HepG2 (cell line): Measurements from ENCODE around the gene RGMA. TPM values are rescaled to one million over a fixed set of nuclear protein-coding genes. Genes with fewer than 3 reads are reported as not detected.

Experiments used
- ATAC-seq: fragments of 200-7000 bp; cut with Tn5 transposase; 3 replicates; pipeline ENCODE4 v1.9.1; 2020; ENCODE audit warnings: mild to moderate bottlenecking, moderate library complexity
- BruUV-seq: library from RNA; stranded (reverse); fragments of 400-500 nt; replicated peaks from 2 replicates; lab custom pipeline; 2021; lab: Mats Ljungman, UMichigan
- CTCF ChIA-PET: fragments of 300-600 bp; formaldehyde crosslinking; extraction: SDS; loops from one replicate; lab custom pipeline; 2021; ENCODE audit warnings: low total read pairs, inconsistent platforms, low intra/inter-chr PET ratio; lab: Yijun Ruan, JAX
- POLR2A ChIA-PET: fragments of 350-600 bp; sonication (Branson Sonifier 250); formaldehyde crosslinking; loops from one replicate; lab custom pipeline; 2020; ENCODE audit warnings: antibody characterized with exemption, inconsistent platforms; lab: Yijun Ruan, JAX
- DNase-seq: peaks from one replicate; pipeline ENCODE4 v3.0.0-alpha.2; 2015; ENCODE audit warnings: low spot score
- FAIRE-seq: peaks from 3 replicates; lab custom pipeline; 2011; peaks lifted over from hg19 to GRCh38; lab: Jason Lieb, UNC
- H2AFZ ChIP-seq: one replicate; pipeline ENCODE4 v1.6.1; 2011; ENCODE audit warnings: low read length, inconsistent platforms
- H3K27ac ChIP-seq: fragments of 300-600 bp; 3 replicates; pipeline ENCODE4 v1.8.0; 2011; ENCODE audit warnings: mixed run types, mild to moderate bottlenecking, mixed read lengths, low read length, inconsistent platforms; ENCODE audit not compliant: insufficient read depth; ENCODE audit errors: extremely low read length
- H3K27me3 ChIP-seq, 2 experiments: fragments of 200-600 bp in 1 of 2; 2 replicates in 1 of 2; 3 replicates in 1 of 2; pipeline versions ENCODE4 v1.6.0 to v1.8.0; 2011; ENCODE audit warnings: low read length in 2 of 2, mild to moderate bottlenecking in 2 of 2, moderate library complexity in 2 of 2, inconsistent platforms in 1 of 2; ENCODE audit not compliant: insufficient read depth in 2 of 2, control insufficient read depth in 1 of 2
- H3K36me3 ChIP-seq, 2 experiments: fragments of 200-600 bp in 1 of 2; replicated peaks in 1 of 2; 2 replicates in 1 of 2; 3 replicates in 1 of 2; pipeline versions ENCODE4 v1.5.1 to v1.8.0; 2011; ENCODE audit warnings: low read length in 2 of 2, inconsistent platforms in 1 of 2; ENCODE audit not compliant: insufficient read depth in 2 of 2, control insufficient read depth in 1 of 2
- H3K4me1 ChIP-seq: 2 replicates; pipeline ENCODE4 v1.5.1; 2012; ENCODE audit warnings: low read length, inconsistent platforms; ENCODE audit not compliant: insufficient read depth
- H3K4me2 ChIP-seq: 2 replicates; pipeline ENCODE4 v1.6.0; 2011; ENCODE audit warnings: low read depth, low read length, inconsistent platforms
- H3K4me3 ChIP-seq, 3 experiments: fragments of 200-600 bp in 1 of 3; sonication (generic), shearing (Covaris generic) in 1 of 3; replicated peaks in 1 of 3; 2 replicates each; pipeline ENCODE4 v1.5.1; 2011 to 2016; ENCODE audit warnings: low read length in 3 of 3, inconsistent platforms in 2 of 3, low read depth in 2 of 3, mild to moderate bottlenecking in 2 of 3, control low read depth in 1 of 3, mixed read lengths in 1 of 3; ENCODE audit not compliant: insufficient read depth in 1 of 3
- H3K79me2 ChIP-seq: one replicate; pipeline ENCODE4 v1.6.1; 2011; ENCODE audit warnings: low read length, inconsistent platforms; ENCODE audit not compliant: insufficient read depth
- H3K9ac ChIP-seq: 2 replicates; pipeline ENCODE4 v1.6.0; 2011; ENCODE audit warnings: mild to moderate bottlenecking, low read depth, low read length, inconsistent platforms; ENCODE audit not compliant: insufficient read depth
- H3K9me3 ChIP-seq: 2 replicates; pipeline ENCODE4 v1.5.1; 2012; ENCODE audit warnings: mild to moderate bottlenecking, low read length
- H4K20me1 ChIP-seq: 2 replicates; pipeline ENCODE4 v1.6.0; 2011; ENCODE audit warnings: inconsistent platforms, mild to moderate bottlenecking, low read length, moderate library complexity; ENCODE audit not compliant: insufficient read depth
- ETV5 ChIP-seq: IDR thresholded peaks from 2 replicates; pipeline ENCODE4 v1.6.1; 2018; ENCODE audit warnings: missing biosample characterization, missing genetic modification reagents, inconsistent platforms, borderline replicate concordance
- RNF219 ChIP-seq: sonication (generic); formaldehyde crosslinking; IDR thresholded peaks from 2 replicates; pipeline ENCODE4 v1.5.0; 2020; ENCODE audit warnings: mild to moderate bottlenecking, missing genetic modification reagents
- ZFAT ChIP-seq: sonication (generic); formaldehyde crosslinking; conservative IDR thresholded peaks from 2 replicates; pipeline ENCODE4 v1.8.1; 2023; ENCODE audit warnings: missing genetic modification reagents, inconsistent platforms
- ZNF12 ChIP-seq: sonication (generic); formaldehyde crosslinking; IDR thresholded peaks from 2 replicates; pipeline ENCODE4 v1.5.0; 2020; ENCODE audit warnings: missing genetic modification reagents
- ZNF768 ChIP-seq: sonication (generic); formaldehyde crosslinking; IDR thresholded peaks from 2 replicates; pipeline ENCODE4 v1.4.0; 2020; ENCODE audit warnings: missing genetic modification reagents
- WGBS: methylation state at CpG from one replicate; pipeline ENCODE4 v1.1.6; 2017; ENCODE audit warnings: low lambda C conversion rate; 5-methylcytosine and 5-hydroxymethylcytosine counted together
- in situ Hi-C: cut with HindIII; loops from 2 replicates; pipeline ENCODE4 v1.10.0; 2017; ENCODE audit warnings: low pct_unique_long_range_greater_than_20kb; ENCODE audit not compliant: extremely low pct_ligation_motif_present
- intact Hi-C: fragments of 100-400 bp; cut with micrococcal nuclease; formaldehyde crosslinking; loops from one replicate; pipeline ENCODE4 v1.10.0; 2022; ENCODE audit not compliant: unreplicated experiment
- polyA plus RNA-seq, 8 experiments: library from polyadenylated mRNA; depleted of rRNA in 3 of 8; stranded (reverse) in 7 of 8; unstranded in 1 of 8; fragments of >200 nt; fragmentation: Illumina TruSeq in 4 of 8; extraction: Trizol in 4 of 8; gene quantifications; 2 replicates each; pipeline versions ENCODE4 v1.2.1 to v1.2.3, GENCODE V29; 2011 to 2016; ENCODE audit warnings: low read depth in 4 of 8, missing spikeins in 1 of 8, mixed read lengths in 1 of 8; ENCODE audit not compliant: insufficient read depth in 1 of 8
- total RNA-seq, 5 experiments: library from RNA; depleted of rRNA; stranded (reverse); fragments of >200 nt; fragmentation: Illumina TruSeq; extraction: Trizol; gene quantifications; 2 replicates each; pipeline ENCODE4 v1.2.3, GENCODE V29; 2016; ENCODE audit warnings: low read depth in 1 of 5
- TF ChIP-seq, protein P1 (sequence below): IDR thresholded peaks from 2 replicates; pipeline ENCODE4 v1.6.1; 2012; ENCODE audit warnings: low read length, improper control_type of control experiment
- TF ChIP-seq, protein P2 (sequence below): sonication (generic); formaldehyde crosslinking; IDR thresholded peaks from 2 replicates; pipeline ENCODE4 v1.5.0; 2020; ENCODE audit warnings: missing genetic modification reagents

RGMA gene
- total and polyA plus RNA-seq, 2 of the 13 experiments (the other 11 are each of a cell fraction or from before 2014, with no cell fraction given), result not detected

GRCh38 chr15:93068581-93069199 is 20.3 kb downstream of the RGMA start:
- 37% methylated on average over 6 of the region's 6 CpGs for WGBS
- intact Hi-C loops, result no loop called here
- Histone ChIP-seq H3K27ac (no peak overlapping the region), H4K20me1 (no peaks in the 10 kb centered on the region), H3K9me3 (no peaks in the 10 kb centered on the region), H3K79me2 (no peaks in the 10 kb centered on the region)
- CTCF ChIA-PET, result no interaction called here
- in situ Hi-C loops, result no loop called here
- BruUV-seq, result no TSS peak
- no peak for ATAC-seq
- TF ChIP-seq, protein P1, sequence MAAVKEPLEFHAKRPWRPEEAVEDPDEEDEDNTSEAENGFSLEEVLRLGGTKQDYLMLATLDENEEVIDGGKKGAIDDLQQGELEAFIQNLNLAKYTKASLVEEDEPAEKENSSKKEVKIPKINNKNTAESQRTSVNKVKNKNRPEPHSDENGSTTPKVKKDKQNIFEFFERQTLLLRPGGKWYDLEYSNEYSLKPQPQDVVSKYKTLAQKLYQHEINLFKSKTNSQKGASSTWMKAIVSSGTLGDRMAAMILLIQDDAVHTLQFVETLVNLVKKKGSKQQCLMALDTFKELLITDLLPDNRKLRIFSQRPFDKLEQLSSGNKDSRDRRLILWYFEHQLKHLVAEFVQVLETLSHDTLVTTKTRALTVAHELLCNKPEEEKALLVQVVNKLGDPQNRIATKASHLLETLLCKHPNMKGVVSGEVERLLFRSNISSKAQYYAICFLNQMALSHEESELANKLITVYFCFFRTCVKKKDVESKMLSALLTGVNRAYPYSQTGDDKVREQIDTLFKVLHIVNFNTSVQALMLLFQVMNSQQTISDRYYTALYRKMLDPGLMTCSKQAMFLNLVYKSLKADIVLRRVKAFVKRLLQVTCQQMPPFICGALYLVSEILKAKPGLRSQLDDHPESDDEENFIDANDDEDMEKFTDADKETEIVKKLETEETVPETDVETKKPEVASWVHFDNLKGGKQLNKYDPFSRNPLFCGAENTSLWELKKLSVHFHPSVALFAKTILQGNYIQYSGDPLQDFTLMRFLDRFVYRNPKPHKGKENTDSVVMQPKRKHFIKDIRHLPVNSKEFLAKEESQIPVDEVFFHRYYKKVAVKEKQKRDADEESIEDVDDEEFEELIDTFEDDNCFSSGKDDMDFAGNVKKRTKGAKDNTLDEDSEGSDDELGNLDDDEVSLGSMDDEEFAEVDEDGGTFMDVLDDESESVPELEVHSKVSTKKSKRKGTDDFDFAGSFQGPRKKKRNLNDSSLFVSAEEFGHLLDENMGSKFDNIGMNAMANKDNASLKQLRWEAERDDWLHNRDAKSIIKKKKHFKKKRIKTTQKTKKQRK, result no peak
- TF ChIP-seq ZNF12, result 0 out of 2 replicates have a peak, but pooled peaks have one; percentile 24
- TF ChIP-seq ZNF768 (CRISPR knock-in tag), result no peak
- TF ChIP-seq, all 625 proteins: peak for 1
- H3K9ac ChIP-seq, result no peak overlapping the region
- no peak overlapping the region for H2AFZ ChIP-seq
- no peak overlapping the region for H3K4me2 ChIP-seq
- no peaks in the 10 kb centered on the region for H3K36me3 ChIP-seq
- H3K4me3 ChIP-seq, result no peak overlapping the region
- POLR2A ChIA-PET, result no interaction called here
- FAIRE-seq, result no peak
- DNase-seq, result no peak
- peaks cover 17 to 84% of the 10 kb centered on the region in 2 experiments for H3K27me3 ChIP-seq
- no peaks in the 10 kb centered on the region for H3K4me1 ChIP-seq

DNA sequence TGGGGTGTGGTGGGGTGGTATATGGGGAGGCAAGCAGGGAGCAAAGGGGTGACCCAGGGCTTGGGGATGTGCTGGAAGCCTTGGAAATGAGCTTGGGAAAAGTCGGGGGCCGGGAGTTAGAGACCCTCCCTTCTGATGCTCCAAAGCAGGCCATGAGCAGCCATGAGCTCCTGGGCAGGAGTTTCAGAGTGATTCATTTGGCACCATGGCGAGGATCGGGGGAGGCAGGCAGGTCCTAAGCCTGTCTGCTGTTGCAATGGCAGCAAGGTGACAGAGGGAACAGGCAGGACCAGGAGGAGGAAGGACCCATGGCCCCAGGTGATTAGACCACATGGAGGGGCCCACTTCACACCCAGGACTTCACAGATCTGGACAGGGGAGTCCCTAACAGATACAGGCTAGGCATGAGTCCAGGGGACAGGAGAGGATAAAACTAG is 21.3 kb downstream of the RGMA start:
- Histone ChIP-seq H3K27ac (no peak overlapping the region), H3K36me3 (no peaks in the 10 kb centered on the region), H3K9ac (no peak overlapping the region), H3K4me1 (no peaks in the 10 kb centered on the region), H3K27me3 (peaks cover 16 to 81% of the 10 kb centered on the region in 2 experiments), H4K20me1 (no peaks in the 10 kb centered on the region), H3K4me3 (no peak overlapping the region), H2AFZ (no peak overlapping the region), H3K4me2 (no peak overlapping the region), H3K79me2 (no peaks in the 10 kb centered on the region), H3K9me3 (no peaks in the 10 kb centered on the region)
- in situ Hi-C loops, result no loop called here
- DNase-seq (no peak), ATAC-seq (no peak), FAIRE-seq (no peak)
- CTCF ChIA-PET, result no interaction called here
- no TSS peak for BruUV-seq
- WGBS, result 0% methylated on average over 2 of the region's 4 CpGs
- intact Hi-C loops, result no loop called here
- POLR2A ChIA-PET, result no interaction called here
- no peak for TF ChIP-seq ETV5 (CRISPR knock-in tag)
- no peak for TF ChIP-seq RNF219
- TF ChIP-seq ZFAT (CRISPR knock-in tag), result no peak
- TF ChIP-seq, protein P2, sequence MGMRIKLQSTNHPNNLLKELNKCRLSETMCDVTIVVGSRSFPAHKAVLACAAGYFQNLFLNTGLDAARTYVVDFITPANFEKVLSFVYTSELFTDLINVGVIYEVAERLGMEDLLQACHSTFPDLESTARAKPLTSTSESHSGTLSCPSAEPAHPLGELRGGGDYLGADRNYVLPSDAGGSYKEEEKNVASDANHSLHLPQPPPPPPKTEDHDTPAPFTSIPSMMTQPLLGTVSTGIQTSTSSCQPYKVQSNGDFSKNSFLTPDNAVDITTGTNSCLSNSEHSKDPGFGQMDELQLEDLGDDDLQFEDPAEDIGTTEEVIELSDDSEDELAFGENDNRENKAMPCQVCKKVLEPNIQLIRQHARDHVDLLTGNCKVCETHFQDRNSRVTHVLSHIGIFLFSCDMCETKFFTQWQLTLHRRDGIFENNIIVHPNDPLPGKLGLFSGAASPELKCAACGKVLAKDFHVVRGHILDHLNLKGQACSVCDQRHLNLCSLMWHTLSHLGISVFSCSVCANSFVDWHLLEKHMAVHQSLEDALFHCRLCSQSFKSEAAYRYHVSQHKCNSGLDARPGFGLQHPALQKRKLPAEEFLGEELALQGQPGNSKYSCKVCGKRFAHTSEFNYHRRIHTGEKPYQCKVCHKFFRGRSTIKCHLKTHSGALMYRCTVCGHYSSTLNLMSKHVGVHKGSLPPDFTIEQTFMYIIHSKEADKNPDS, result no peak
